RWPE1 (cell line): ENCODE results near the gene KRTDAP.
A peak's percentile ranks its signal among the peaks of the same experiment; 100 is the strongest.

Experiments used
- CTCF ChIA-PET: fragments of 350-600 bp; sonication (Branson Sonifier 250); formaldehyde crosslinking; extraction: SDS; loops from one replicate; lab custom pipeline; 2021; lab: Yijun Ruan, JAX
- POLR2A ChIA-PET: fragments of 400-600 bp; formaldehyde crosslinking; extraction: SDS; loops from one replicate; lab custom pipeline; 2020; ENCODE audit warnings: antibody characterized with exemption; ENCODE audit not compliant: low non-redundant PET; lab: Yijun Ruan, JAX
- DNase-seq: peaks from one replicate; pipeline ENCODE4 v3.0.0; 2012; ENCODE audit warnings: low spot score
- H3K27ac ChIP-seq: fragments of 450-650 bp; 2 replicates; pipeline ENCODE4 v1.5.1; 2017
- TF ChIP-seq, protein P1 (sequence below): fragments of 450-650 bp; conservative IDR thresholded peaks from 2 replicates; pipeline ENCODE4 v1.5.1; 2017; ENCODE audit warnings: low read depth, mild to moderate bottlenecking

KRTDAP gene

DNA sequence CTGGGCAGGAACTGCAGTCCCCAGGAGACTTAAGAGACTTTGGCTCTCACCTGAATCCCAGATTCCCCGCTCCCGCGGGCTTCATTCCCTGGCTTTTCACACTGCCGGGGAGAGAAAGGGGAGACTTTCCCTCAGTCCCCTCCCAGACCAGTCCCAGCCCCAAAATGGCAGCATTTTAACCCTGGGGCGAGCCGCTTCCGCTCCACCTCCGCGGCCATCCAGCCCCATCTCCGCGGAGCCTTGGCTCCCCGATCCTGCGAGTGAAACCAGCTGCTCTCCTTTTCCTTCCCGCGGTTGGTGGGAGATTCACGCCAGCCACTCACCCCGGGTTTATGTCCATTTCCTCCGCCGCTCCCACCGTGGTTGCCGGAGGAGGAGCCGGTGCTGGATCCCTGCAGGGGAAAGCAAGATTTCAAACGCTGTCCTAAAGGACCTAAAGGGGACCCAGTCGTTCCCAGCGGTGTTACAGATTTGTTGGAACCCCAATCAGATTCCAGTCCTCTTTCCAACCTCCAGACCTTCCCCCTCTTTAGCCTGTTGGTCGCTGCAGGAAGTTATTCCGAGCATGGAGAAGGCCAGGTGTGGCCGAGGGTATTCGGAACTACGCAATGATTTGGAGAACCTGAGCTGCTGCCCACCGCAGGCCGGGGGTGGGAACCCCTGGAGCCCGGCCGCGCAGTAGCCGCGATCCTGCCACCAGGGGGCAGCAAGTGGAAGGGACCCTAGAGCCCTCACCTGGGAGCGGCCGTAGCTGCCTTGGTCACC lies 19.8 kb upstream of the KRTDAP start:
- CTCF ChIA-PET: interaction anchor here (0.5 to 2.2 kb wide), 21 partner anchors 8 to 570 kb away, joined by 3 to 16 read pairs (median 4); partner anchors contain the start of genes PSENEN and U2AF1L4
- DNase-seq: peak; percentile 93
- TF ChIP-seq, protein P1, sequence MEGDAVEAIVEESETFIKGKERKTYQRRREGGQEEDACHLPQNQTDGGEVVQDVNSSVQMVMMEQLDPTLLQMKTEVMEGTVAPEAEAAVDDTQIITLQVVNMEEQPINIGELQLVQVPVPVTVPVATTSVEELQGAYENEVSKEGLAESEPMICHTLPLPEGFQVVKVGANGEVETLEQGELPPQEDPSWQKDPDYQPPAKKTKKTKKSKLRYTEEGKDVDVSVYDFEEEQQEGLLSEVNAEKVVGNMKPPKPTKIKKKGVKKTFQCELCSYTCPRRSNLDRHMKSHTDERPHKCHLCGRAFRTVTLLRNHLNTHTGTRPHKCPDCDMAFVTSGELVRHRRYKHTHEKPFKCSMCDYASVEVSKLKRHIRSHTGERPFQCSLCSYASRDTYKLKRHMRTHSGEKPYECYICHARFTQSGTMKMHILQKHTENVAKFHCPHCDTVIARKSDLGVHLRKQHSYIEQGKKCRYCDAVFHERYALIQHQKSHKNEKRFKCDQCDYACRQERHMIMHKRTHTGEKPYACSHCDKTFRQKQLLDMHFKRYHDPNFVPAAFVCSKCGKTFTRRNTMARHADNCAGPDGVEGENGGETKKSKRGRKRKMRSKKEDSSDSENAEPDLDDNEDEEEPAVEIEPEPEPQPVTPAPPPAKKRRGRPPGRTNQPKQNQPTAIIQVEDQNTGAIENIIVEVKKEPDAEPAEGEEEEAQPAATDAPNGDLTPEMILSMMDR: peak; percentile 95
- POLR2A ChIA-PET: interaction anchor here (0.9 kb wide), 1 partner anchor 53 kb away, joined by 3 read pairs; no protein-coding TSS in a partner anchor
- peak overlapping the region; percentile 90 for H3K27ac ChIP-seq

DNA sequence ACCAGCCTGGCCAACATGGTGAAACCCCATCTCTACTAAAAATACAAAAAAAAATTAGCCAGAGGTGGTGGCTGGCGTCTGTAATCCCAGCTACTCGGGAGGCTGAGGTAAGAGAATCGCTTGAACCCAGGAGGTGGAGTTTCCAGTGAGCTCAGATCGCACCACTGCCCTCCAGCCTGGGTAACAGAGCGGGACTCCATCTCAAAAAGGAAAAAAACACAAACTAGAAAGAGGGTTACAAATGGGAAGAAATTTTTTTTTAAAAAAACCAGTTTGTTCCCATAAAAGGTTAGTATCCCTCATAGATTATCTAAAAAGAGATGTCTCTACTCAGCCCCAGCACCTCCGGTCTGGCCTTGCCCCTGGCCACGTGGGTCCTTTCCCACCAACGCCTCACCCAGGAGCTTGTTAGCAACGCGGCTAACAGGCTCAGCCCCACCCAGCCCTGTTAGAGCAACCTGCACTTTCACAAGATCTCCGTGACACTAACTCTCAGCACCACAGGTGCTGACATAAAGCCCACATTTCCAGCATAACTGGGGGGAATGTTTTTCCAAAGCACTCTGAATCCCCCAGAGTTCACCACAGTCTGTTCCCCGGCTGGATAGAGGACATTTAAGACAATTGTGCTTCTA lies 18.9 kb upstream of the KRTDAP start:
- peak overlapping the region; percentile 90 for H3K27ac ChIP-seq
- TF ChIP-seq, protein P1: no peak
- DNase-seq: peak; percentile 82
- CTCF ChIA-PET: interaction anchor here (1.4 to 2.5 kb wide), 3 partner anchors 7 to 14 kb away, joined by 6 to 10 read pairs (median 8); no protein-coding TSS in a partner anchor
- POLR2A ChIA-PET: interaction anchor here (0.6 kb wide), 1 partner anchor 270 kb away, joined by 3 read pairs; no protein-coding TSS in a partner anchor

DNA sequence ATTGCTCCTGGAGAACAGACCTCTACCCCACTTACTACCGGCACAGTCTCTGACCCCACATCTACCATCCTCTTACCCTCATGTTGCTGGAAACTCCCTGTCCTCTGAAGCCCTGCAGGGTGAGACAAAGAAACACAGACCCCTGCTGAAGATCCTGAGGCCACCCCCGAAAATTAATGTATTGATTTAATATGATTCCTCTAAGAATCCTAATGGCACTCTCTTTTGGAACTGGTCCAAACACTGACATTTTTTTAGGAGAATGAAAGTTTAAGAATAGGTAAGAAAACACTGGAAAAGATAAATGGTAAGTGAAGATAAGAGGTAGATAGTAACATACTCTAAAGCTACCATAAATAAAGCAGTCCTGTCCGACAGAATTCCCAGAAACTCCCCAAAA lies 17.9 kb upstream of the KRTDAP start:
- TF ChIP-seq, protein P1: no peak
- DNase-seq: no peak
- ChIA-PET CTCF (interaction anchor here (2.5 kb wide), 1 partner anchor 13 kb away, joined by 8 read pairs; no protein-coding TSS in a partner anchor), POLR2A (no interaction called here)
- H3K27ac ChIP-seq: no peak overlapping the region

DNA sequence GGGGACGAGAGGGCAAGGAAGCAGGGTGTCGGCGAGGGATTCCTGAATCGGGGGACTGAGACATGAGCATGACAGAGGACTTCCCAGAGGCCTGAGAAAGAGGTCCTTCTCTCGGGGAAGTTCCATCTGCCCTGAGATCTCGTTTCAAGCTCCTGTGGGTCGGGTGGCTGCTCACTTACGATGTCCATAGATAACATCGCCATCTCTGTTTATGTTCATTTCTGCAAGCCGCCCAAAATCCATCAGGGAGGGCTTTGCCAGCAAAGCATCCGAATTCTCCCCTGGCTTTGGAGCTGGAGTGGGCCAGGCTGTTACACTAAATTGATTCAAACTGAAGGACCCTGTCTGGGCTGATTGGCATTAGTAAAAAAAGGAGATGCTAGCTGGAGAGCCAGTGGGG lies 17.3 kb upstream of the KRTDAP start:
- CTCF ChIA-PET: interaction anchor here (0.6 to 2.5 kb wide), 2 partner anchors 12 to 41 kb away, joined by 3 to 8 read pairs; no protein-coding TSS in a partner anchor
- POLR2A ChIA-PET: no interaction called here
- TF ChIP-seq, protein P1: no peak
- H3K27ac ChIP-seq: no peak overlapping the region
- DNase-seq: no peak

DNA sequence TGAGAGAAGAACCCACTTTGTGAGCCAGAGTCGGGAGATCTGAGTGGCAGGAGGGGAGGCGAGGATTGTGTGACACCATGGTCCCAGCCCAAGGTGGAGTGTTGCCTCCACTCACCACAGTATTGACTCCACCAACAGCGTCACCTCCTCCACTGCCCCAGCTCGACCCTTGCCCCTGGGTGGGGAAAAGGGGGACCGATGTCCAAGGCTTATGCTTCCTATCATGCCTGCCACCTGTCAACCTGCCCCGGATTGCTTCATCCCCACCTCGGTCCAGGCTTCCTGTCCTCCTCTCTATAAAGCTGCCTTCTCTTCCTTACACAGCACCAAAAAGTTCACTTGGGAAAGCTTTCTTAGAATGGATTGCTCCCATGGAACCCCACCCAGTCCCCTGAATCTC lies 15.7 kb upstream of the KRTDAP start:
- no peak for DNase-seq
- CTCF ChIA-PET: interaction anchor here (0.6 to 1.8 kb wide), 3 partner anchors 8 to 13 kb away, joined by 3 to 9 read pairs (median 4); no protein-coding TSS in a partner anchor
- POLR2A ChIA-PET: no interaction called here
- no peak overlapping the region for H3K27ac ChIP-seq
- TF ChIP-seq, protein P1: no peak

DNA sequence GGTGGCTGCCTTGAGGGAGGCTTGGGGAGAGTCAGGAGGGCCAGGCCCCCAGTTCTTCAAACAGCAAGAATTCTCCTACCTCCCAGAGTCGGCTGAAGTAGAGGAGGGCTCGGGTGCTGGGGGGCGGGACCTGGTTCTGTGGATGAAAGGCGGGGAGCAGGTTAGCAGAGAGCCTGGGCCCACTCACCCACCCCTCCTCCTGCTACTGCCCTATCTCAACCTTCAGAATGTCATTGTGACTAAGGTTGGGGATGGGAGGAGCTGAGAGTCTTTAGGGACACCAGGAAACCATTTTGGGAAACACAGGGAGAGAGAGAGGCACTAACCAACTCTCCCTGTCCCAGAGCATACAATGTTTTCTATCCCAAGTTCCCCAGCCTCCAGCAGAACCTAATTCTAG lies 12.5 kb upstream of the KRTDAP start:
- CTCF ChIA-PET: interaction anchor here (0.9 to 1.0 kb wide), 2 partner anchors 7 to 89 kb away, joined by 3 to 6 read pairs; no protein-coding TSS in a partner anchor
- TF ChIP-seq, protein P1: no peak
- no peak for DNase-seq
- H3K27ac ChIP-seq: no peak overlapping the region
- POLR2A ChIA-PET: interaction anchor here (0.6 kb wide), 1 partner anchor 196 kb away, joined by 5 read pairs; no protein-coding TSS in a partner anchor
